Heart right ventricle (tissue), 16 donors: ENCODE measurements around the gene NAA10. TPM values are rescaled to one million over a fixed set of nuclear protein-coding genes. Genes with fewer than 3 reads are reported as not detected.

Experiments used
- ATAC-seq, 8 donors: fragments of 200-7000 bp; cut with Tn5 transposase; one replicate each; pipeline ENCODE4 v1.9.1; 2020; ENCODE audit warnings: mild to moderate bottlenecking in 8 of 8, moderate library complexity in 8 of 8, moderate number of reproducible peaks in 1 of 8
- DNase-seq, 2 donors: peaks; one replicate each; pipeline ENCODE4 v3.0.0-alpha.2; 2020
- H3K27ac ChIP-seq, 10 donors: fragments of 200-600 bp; sonication (generic) in 2 of 10; one replicate each; pipeline versions ENCODE4 v1.5.0 to v1.8.0; 2020 to 2022; ENCODE audit warnings: mild to moderate bottlenecking in 3 of 10
- H3K27me3 ChIP-seq, 7 donors: fragments of 200-600 bp; one replicate each; pipeline ENCODE4 v1.8.0; 2021 to 2022; ENCODE audit warnings: mild to moderate bottlenecking in 2 of 7
- H3K36me3 ChIP-seq, 9 donors: fragments of 200-600 bp; sonication (generic) in 1 of 9; one replicate each; pipeline versions ENCODE4 v1.5.0 to v1.8.0; 2020 to 2022; ENCODE audit warnings: mild to moderate bottlenecking in 2 of 9
- H3K4me1 ChIP-seq, 9 donors: fragments of 200-600 bp; sonication (generic) in 1 of 9; one replicate each; pipeline versions ENCODE4 v1.5.0 to v1.8.0; 2020 to 2022; ENCODE audit warnings: mild to moderate bottlenecking in 4 of 9
- H3K4me3 ChIP-seq, 10 donors: fragments of 200-600 bp; sonication (generic) in 2 of 10; one replicate each; pipeline versions ENCODE4 v1.5.0 to v1.8.0; 2020 to 2022; ENCODE audit warnings: mild to moderate bottlenecking in 7 of 10, moderate library complexity in 2 of 10
- H3K9me3 ChIP-seq, 11 donors: fragments of 200-600 bp in 10 of 11; sonication (generic) in 2 of 11; one replicate each; pipeline versions ENCODE4 v1.5.0 to v1.8.0; 2013 to 2022; ENCODE audit warnings: mild to moderate bottlenecking in 2 of 11, control low read depth in 1 of 11, moderate library complexity in 1 of 11
- WGBS, 2 donors: extraction: QIAGEN DNeasy Blood & Tissue Kit; methylation state at CpG; one replicate each; pipeline ENCODE4 v1.1.7; 2013; ENCODE audit warnings: inconsistent platforms in 1 of 2; 5-methylcytosine and 5-hydroxymethylcytosine counted together
- intact Hi-C, 10 donors: fragments of 100-400 bp; cut with DNase I; formaldehyde crosslinking; loops; one replicate each; pipeline versions ENCODE4 v1.11.1 to v1.14.2; 2022
- polyA plus RNA-seq, 2 donors: library from polyadenylated mRNA; stranded (reverse); fragments of 200-250 nt; gene quantifications; one replicate each; pipeline ENCODE4 v1.2.3, GENCODE V29; 2013
- total RNA-seq, 10 donors: library from RNA; stranded (reverse); fragmentation: NEBNext Ultra II Directional in 3 of 10; extraction: Animal tissue kit (Norgen Biotek cat#: 25700) in 3 of 10; gene quantifications; one replicate each; pipeline versions ENCODE4 v1.2.1 to v1.2.4, GENCODE V29; 2021 to 2023
- TF ChIP-seq, protein P1 (sequence below), 9 donors: fragments of 200-600 bp; sonication (generic) in 2 of 9; IDR thresholded peaks; one replicate each; pipeline versions ENCODE4 v1.5.0 to v1.8.0; 2021 to 2022; ENCODE audit warnings: antibody characterized with exemption in 9 of 9, mild to moderate bottlenecking in 5 of 9, moderate library complexity in 1 of 9
- donor health status: Arrhythmogenic right ventricular cardiomyopathy.
- donor health status: ischemic (EF 13 %, LVEDD 7.1; RV severe dilation, severe dysfunction).
- donor health status: healthy with polysubstance abuse.
- donor health status: DM: no; HTN: yes; CAD: no.
- donor health status: DM: no; HTN: no; CAD: no.
- donor health status: ischemic (EF 25% LVEDD 6.9; RV normal size, moderate dysfunction).
- donor health status: ischemic (EF 25% LVEDD 5.7; RV mildly dilated, moderate dysfunction).
- donor health status: healthy.
- donor health status: DM: yes; HTN: yes; CAD: no.
- donor health status: Ischemic cardiomyopathy.
- donor health status: ischemic (EF 35%, LVEDD 5.7; RV mildly dilated, moderate dysfunction).
- donor health status: nonischemic (EF 11% LVEDD 7.7; RV severe dilation, severe dysfunction).
- donor health status: DM: yes; HTN: yes; CAD: no.
- donor health status: PGD.
- donor health status: ischemic (EF 29% LVEDD 5.4; RV normal size, mild dysfunction).
- donor health status: nonischemic (EF 23%, LVEDD 6.1; RV moderate dilation, normal function).

Gene NAA10
- total and polyA plus RNA-seq, 12 donors = 46.9 to 228 (median 62.2) TPM

DNA sequence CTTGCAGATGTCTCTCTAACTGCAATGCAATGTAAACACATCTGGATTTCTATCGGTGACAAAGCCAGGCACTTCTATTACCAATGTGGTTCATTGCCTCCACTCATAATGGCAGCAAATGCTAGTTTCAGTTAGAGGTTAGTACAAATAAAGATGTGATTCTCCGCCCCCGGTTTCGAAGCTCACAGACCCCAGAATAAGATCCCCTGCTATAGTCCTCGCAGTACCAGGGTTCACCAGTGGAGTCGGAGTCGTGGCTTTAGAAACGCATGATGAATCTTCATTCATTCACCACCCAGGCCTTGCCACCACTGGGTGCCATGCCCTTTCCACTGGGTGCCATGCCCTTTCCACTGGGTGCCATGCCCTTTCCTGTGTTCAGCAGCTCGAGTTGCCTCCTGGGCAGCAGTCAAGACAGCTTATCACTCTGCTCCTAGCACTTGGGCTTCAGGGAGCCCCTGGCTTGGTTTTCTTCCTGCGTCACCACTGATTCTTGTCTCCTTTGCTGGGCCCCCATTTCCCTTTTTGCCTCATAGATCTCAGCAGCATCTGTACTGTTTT is 3.5 kb upstream of the NAA10 start:
- Histone ChIP-seq H3K9me3 (no peaks in the 10 kb centered on the region), H3K4me3 (no peak overlapping the region), H3K4me1 (peaks cover 0 to 31% (median 11%) of the 10 kb centered on the region in 9 donors), H3K27me3 (peaks cover 0 to 57% (median 0%) of the 10 kb centered on the region in 7 donors), H3K27ac (no peak overlapping the region), H3K36me3 (peaks cover 0 to 3% (median 0%) of the 10 kb centered on the region in 9 donors)
- DNase-seq = no peak
- ATAC-seq = no peak
- intact Hi-C loops = no loop called here
- WGBS, 2 donors = 83% methylated on average over 10 of the region's 10 CpGs
- TF ChIP-seq, protein P1, sequence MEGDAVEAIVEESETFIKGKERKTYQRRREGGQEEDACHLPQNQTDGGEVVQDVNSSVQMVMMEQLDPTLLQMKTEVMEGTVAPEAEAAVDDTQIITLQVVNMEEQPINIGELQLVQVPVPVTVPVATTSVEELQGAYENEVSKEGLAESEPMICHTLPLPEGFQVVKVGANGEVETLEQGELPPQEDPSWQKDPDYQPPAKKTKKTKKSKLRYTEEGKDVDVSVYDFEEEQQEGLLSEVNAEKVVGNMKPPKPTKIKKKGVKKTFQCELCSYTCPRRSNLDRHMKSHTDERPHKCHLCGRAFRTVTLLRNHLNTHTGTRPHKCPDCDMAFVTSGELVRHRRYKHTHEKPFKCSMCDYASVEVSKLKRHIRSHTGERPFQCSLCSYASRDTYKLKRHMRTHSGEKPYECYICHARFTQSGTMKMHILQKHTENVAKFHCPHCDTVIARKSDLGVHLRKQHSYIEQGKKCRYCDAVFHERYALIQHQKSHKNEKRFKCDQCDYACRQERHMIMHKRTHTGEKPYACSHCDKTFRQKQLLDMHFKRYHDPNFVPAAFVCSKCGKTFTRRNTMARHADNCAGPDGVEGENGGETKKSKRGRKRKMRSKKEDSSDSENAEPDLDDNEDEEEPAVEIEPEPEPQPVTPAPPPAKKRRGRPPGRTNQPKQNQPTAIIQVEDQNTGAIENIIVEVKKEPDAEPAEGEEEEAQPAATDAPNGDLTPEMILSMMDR (IDR thresholded peaks at IDR 0.05) = no peak

DNA sequence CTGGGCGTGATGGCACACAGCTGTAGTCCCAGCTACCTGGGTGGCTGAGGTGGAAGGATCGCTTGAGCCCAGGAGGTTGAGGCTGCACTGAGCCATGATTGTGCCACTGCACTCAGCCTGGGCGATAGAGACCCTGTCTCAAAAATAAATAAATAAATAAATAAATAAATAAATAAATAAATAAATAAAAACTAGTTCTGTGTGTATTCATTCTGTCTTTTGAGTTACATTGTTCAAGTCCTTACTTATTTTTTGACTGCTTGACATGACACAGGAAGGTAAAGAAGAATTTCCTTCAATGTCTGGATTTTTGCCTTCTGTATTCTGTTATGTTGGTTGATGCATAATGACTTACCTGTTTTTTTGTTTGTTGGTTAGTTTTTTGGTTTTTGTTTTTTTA is 2.2 kb upstream of the NAA10 start:
- TF ChIP-seq, protein P1 (IDR thresholded peaks at IDR 0.05) = no peak
- peaks cover 0 to 14% (median 0%) of the 10 kb centered on the region in 9 donors for H3K36me3 ChIP-seq
- WGBS, 2 donors = 89 to 97% methylated on average over 3 of the region's 3 CpGs
- no peaks in the 10 kb centered on the region for H3K9me3 ChIP-seq
- ATAC-seq = no peak
- H3K27me3 ChIP-seq = peaks cover 0 to 45% (median 0%) of the 10 kb centered on the region in 7 donors
- H3K27ac ChIP-seq = no peak overlapping the region
- H3K4me3 ChIP-seq = no peak overlapping the region
- H3K4me1 ChIP-seq = peaks cover 0 to 34% (median 15%) of the 10 kb centered on the region in 9 donors
- intact Hi-C loops = no loop called here
- no peak for DNase-seq

DNA sequence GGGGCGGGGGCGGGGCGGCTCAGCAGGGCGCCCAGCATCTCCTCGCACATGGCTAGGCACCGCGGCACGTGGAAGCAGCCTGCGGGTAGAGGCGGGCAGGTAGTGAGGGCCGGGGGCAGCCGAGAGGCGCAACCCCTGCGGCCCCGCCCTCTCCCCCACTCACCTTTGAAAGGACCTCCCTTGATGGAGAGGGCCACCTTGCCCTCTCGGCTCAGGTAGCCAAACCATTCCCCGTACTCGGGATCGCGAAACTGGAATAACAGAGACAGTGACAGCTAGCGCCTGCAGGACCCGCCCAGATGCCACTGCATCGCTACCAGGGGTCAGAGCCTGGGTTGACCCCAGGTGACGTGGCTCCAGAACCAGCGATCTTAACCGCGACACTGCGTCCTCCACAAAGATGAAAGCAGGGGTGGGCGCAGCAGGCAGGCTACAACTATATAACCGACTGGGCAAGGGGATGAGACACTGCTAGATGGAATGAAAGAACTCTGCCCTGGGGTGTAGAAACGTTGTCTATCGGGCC is 552 bp upstream of the NAA10 start:
- peak overlapping the region in 5 of 10 donors; percentile 39 to 80 (median 58) for H3K27ac ChIP-seq
- intact Hi-C loops = no loop called here
- whole genome bisulfite sequencing, 2 donors = 14 to 28% methylated on average over 16 to 28 of the region's 32 CpGs
- H3K4me3 ChIP-seq = peak overlapping the region; percentile 10 to 78 (median 67)
- H3K27me3 ChIP-seq = peaks cover 0 to 28% (median 0%) of the 10 kb centered on the region in 7 donors
- TF ChIP-seq, protein P1 (IDR thresholded peaks at IDR 0.05) = no peak
- ATAC-seq (peak in 1 of 8 donors; percentile 11), DNase-seq (no peak)
- no peaks in the 10 kb centered on the region for H3K9me3 ChIP-seq
- H3K4me1 ChIP-seq = peaks cover 0 to 21% (median 15%) of the 10 kb centered on the region in 9 donors
- H3K36me3 ChIP-seq = peaks cover 0 to 31% (median 0%) of the 10 kb centered on the region in 9 donors

DNA sequence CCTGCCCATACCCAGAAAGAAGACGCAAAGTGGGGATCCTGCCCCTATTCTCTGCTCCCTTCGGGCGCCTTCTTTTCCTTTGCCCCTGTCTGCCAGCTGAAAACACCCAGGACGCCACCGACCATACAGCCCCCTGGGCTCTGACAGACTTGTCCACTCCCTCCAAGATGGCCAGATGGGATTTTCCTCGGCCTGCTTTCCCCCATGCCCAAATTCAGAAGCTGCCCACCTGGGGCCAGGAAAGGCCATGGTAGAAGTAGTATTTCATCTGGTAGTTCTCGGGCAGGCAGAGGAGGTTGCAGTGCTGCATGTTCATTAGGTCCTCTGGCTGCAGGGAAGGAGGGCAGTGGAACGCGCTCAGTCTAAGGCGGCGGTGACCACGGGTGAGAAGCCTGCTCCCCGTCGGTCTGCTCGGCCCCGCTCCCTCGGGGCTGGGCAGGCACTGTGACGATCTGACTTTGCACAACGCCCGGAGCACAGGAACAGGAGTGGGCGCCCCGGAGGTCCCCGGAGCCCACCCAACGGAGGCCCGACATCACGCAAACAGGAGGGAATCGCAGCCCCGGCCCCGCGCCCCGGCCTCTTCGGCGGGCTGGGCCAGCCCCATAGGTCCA is 582 bp downstream of the NAA10 start:
- intact Hi-C loops = no loop called here
- Histone ChIP-seq H3K27ac (peak overlapping the region in 9 of 10 donors; percentile 70 to 82 (median 78)), H3K4me3 (peak overlapping the region; percentile 58 to 78 (median 71)), H3K9me3 (no peaks in the 10 kb centered on the region), H3K36me3 (peaks cover 0 to 40% (median 0%) of the 10 kb centered on the region in 9 donors), H3K4me1 (peaks cover 0 to 28% (median 19%) of the 10 kb centered on the region in 9 donors), H3K27me3 (peaks cover 0 to 21% (median 0%) of the 10 kb centered on the region in 7 donors)
- TF ChIP-seq, protein P1 (IDR thresholded peaks at IDR 0.05) = no peak
- peak in 5 of 8 donors; percentile 1 to 14 (median 11) for ATAC-seq
- no peak for DNase-seq
- 2 to 10% methylated on average over 18 to 32 of the region's 33 CpGs for WGBS, 2 donors
